ENCODE data around the gene DCLK1.

The DCLK1 gene

DNA sequence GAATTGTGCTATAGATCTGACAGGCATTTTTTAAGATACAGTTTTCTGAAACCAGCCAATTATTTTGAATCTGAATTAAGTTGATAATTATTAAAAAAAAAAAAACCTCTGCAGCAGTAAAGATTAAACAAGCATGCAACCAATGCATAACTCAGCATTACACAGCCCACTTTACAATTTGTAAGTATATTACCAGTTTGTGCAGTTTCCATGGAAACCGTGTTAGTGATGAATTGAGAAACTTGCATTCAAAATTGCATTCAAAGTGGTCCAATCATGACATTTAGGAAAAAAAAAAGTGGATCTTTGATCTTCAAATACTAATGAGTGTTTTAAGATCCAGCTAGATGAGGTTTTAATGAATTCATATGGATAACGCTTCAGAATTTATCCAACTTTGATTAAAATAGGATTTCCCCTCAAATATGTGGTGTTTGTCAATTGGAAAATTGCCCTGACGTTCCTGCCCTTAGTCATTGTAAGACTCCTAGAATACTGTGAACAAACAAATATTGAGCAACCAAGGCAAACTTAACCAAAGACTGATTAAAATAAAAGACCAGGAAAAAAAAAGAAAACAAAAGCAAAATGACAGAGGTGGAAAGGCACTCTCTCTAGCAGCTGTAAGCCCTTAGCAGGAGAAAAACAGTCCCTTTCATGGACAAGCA lies 339.9 kb downstream of the DCLK1 start:
- TF ChIP-seq, protein P1, sequence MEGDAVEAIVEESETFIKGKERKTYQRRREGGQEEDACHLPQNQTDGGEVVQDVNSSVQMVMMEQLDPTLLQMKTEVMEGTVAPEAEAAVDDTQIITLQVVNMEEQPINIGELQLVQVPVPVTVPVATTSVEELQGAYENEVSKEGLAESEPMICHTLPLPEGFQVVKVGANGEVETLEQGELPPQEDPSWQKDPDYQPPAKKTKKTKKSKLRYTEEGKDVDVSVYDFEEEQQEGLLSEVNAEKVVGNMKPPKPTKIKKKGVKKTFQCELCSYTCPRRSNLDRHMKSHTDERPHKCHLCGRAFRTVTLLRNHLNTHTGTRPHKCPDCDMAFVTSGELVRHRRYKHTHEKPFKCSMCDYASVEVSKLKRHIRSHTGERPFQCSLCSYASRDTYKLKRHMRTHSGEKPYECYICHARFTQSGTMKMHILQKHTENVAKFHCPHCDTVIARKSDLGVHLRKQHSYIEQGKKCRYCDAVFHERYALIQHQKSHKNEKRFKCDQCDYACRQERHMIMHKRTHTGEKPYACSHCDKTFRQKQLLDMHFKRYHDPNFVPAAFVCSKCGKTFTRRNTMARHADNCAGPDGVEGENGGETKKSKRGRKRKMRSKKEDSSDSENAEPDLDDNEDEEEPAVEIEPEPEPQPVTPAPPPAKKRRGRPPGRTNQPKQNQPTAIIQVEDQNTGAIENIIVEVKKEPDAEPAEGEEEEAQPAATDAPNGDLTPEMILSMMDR (conservative IDR thresholded peaks at IDR 0.05; ENCODE audit: low read length), result no peak
- no peak overlapping the region; the same call in 1 of the 2 replicates for H3K4me3 ChIP-seq (ENCODE audit: low read length)
- DNase-seq (ENCODE audit: low read depth), result peak; percentile 93

DNA sequence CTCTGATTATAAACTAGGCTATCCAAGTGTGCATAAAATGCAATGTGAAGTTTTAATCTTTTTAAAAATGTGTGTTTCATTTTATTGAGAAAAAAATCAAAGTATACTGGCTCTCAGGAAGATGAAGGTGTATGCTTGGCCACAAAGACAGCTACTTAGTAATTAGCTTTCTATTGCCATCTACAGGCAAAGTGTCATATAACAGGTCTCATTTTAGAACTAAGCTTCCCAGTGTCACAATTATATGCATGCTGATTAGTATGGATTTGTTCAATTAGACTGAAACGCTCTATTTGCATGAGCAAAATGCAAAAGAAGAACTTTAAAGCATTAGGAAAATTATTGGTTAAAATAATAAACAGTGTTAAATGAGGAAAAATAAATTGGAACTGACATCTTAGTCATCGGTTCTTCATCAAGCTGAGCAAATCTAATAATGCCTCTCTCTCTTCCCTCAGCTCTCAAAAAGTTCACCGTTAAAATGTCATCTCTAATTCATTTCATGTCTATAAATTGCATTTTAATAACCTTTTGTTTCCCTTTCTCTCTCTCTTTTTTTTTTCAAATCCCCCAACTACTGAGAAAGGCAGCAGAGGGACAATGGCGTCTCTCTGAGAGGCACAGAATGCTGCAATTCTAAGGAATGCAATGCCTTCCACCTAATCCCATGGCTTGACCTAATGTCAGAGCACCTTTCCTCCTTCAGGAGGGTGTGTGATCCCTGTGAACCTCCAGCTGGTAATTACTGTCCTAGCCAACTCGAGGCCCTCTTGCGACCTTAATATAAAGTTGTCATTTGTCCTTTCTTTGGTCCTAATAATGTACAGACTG lies 341.6 kb downstream of the DCLK1 start:
- TF ChIP-seq, protein P1 (conservative IDR thresholded peaks at IDR 0.05; ENCODE audit: low read length), result peak; percentile 75
- no peak overlapping the region for H3K4me3 ChIP-seq (ENCODE audit: low read length)
- peak; percentile 70 for DNase-seq (ENCODE audit: low read depth)

DNA sequence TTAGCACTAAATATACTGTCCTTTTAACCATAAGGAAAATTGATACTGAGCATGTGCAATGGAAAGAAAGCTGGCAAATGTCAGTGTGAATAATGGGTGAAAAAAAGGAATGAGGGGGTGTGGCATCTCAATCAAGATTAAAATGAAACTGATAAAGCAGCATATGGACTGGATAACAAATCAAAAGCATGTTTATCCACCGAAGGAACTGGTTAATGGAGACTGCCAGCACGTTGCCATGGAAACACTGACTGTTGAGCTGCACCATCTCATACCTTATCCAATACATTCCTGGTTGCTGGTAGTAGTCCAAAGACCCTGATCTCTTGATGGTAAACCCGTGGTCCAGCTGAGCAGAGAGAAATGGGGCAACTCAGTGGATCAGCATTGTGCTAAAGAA lies 343.2 kb downstream of the DCLK1 start:
- no peak overlapping the region for H3K4me3 ChIP-seq (ENCODE audit: low read length)
- TF ChIP-seq, protein P1 (conservative IDR thresholded peaks at IDR 0.05; ENCODE audit: low read length), result no peak
- peak; percentile 28 for DNase-seq (ENCODE audit: low read depth)

DNA sequence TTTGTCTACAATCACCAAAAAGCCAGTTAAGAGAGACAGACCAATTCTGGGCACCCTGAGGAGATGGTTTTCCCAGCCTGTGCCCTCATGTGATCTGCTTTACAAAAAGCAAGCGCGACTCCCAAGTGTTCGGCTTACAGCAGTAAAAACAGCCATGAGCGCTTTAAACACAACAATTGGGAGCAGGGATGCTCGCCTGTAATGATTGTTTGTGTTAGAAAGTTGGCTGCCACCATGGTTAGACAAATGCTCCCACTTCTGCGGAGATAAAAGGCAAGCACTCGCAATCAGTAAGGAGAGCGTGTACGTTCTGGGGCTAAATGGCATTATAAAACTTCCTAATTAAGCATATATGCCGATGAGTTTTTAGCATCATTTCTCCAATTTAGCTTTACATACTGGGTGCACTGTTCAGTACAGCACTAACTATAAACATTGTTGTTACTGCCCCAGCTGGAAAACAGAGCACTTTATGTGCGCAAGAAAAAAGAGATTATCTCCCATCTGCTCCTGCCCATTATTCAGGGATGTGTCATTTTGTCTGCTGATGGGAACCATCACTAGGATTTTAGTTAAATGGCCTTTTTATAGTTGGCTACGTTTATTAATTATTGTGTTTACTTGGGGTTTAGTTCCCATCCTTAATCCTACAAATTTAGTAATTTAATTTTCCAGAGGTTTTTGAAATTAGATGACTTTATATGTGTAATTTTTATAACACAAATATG lies 345.4 kb downstream of the DCLK1 start:
- DNase-seq (ENCODE audit: low read depth), result no peak
- H3K4me3 ChIP-seq (ENCODE audit: low read length), result no peak overlapping the region
- TF ChIP-seq, protein P1 (conservative IDR thresholded peaks at IDR 0.05; ENCODE audit: low read length), result no peak

DNA sequence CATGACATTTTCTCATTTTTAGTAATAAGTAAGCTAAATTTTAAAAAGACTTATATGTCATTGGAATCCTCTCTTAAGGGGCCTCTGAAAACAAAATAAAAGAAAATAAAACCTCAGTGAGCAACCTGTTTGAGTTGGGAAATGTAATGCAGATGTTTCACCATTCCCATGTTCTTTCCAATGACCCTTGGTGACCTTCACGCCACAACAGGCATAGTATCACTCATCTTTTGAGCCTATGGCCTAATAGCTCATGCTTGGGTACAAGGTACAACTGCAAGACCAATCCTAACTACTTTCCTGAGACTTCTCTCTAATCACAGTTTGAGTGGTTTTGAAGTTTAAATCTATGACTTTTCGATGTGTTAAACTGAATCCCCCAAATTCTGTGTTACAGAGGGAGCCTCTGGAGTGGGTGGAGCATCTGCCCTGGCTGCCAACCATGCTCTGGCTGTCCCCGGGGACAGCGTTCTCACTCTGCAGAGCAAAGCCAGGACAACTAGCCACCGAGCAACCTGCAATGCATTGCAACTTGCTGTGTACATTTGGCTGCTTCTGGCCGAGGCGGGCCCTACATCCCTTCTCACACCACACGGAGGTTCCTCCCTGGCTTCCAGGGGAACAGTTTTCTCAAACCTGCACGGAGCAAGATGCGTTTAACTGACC lies 346.8 kb downstream of the DCLK1 start:
- TF ChIP-seq, protein P1 (conservative IDR thresholded peaks at IDR 0.05; ENCODE audit: low read length), result no peak
- no peak for DNase-seq (ENCODE audit: low read depth)
- no peak overlapping the region for H3K4me3 ChIP-seq (ENCODE audit: low read length)

DNA sequence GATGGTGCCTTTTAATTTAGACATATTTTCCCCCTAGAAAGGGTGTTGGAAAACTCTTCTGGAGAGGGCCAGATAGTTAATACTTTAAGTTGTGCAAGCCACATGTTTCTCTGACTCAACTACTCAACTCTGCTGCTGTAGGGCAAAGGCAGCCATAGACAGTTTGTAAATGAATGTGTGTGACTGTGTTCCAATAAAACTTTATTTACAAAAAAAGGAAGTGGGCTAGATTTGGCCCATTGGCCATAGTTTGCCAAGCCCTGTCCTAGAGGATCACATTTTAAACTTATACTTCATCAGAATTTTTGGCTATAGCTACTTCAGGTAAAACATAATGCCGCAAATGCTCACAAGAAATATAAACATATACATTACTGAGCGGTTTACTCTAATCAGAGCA lies 348.4 kb downstream of the DCLK1 start:
- H3K4me3 ChIP-seq (ENCODE audit: low read length), result no peak overlapping the region
- TF ChIP-seq, protein P1 (conservative IDR thresholded peaks at IDR 0.05; ENCODE audit: low read length), result no peak

More for the DNA sequence above, 348.4 kb downstream of the DCLK1 start:
- DNase-seq (ENCODE audit: low read depth), result no peak

Data from AG10803 (cell line).